ENCODE results near the gene PRKN.

- TF ChIP-seq ARNT (IDR thresholded peaks at IDR 0.05) (no peak), BHLHE40 (IDR thresholded peaks at IDR 0.05; ENCODE audit: borderline replicate concordance) (no peak), PKNOX1 (IDR thresholded peaks at IDR 0.05) (no peak), SUZ12 (IDR thresholded peaks at IDR 0.05) (no peak), FOXM1 (IDR thresholded peaks at IDR 0.05; ENCODE audit: borderline replicate concordance) (no peak), FOXA1 (IDR thresholded peaks at IDR 0.05) (no peak), LEF1 (IDR thresholded peaks at IDR 0.05; ENCODE audit: borderline replicate concordance) (no peak), CTBP1 (IDR thresholded peaks at IDR 0.05; ENCODE audit: borderline replicate concordance) (no peak), L3MBTL2 (conservative IDR thresholded peaks at IDR 0.05) (no peak), ELF4 (IDR thresholded peaks at IDR 0.05) (no peak), SP1 (IDR thresholded peaks at IDR 0.05) (no peak)
Measured at GRCh38 chr6:161736326-161736725, 991.2 kb downstream of the PRKN start.

Data from HEK293T (cell line).